Hematopoietic multipotent progenitor cell treated with erythropoietin and hydrocortisone succinate and interleukin-3 and kit ligand, for 6 days (in vitro differentiated cells): ENCODE data around the gene SGK2.
"Not testable (repeated sequence)": the region's sequence is repeated elsewhere in the genome, so short reads cannot be mapped to it uniquely, and the experiment has no call there.

Experiments
- DNase-seq: peaks from one replicate; pipeline ENCODE4 v3.0.0-alpha.2; 2015

The SGK2 gene

DNA sequence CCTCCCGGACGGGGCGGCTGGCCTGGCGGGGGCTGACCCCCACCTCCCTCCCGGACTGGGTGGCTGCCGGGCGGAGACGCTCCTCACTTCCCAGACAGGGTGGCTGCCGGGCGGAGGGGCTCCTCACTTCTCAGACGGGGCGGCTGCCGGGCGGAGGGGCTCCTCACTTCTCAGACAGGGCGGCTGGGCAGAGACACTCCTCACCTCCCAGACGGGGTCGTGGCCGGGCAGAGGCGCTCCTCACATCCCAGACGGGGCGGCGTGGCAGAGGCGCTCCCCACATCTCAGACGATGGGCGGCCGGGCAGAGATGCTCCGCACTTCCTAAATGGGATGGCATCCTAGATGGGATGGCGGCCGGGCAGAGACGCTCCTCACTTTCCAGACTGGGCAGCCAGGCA is 48.5 kb downstream of the SGK2 start:
- not testable (repeated sequence) for DNase-seq

DNA sequence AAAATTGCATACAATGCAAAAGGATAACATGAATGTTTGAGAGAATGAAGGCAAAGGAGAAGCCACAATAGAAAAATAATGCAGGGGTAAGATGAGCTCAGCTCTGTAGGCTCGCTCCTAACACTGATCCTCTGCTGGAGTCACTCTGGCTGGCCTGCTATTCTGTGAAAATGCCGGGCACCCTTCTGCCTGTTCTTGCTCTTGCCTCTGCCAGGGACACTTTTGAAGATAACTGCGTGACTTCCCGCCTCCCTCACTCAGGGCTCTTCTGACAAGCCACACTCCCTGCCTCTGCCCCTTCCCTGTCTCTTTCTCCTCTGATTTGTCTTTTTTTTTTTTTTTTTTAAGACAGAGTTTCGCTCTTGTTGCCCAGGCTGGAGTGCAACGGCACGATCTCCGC is 72.8 kb downstream of the SGK2 start:
- no peak for DNase-seq
